Neuronal stem cell (in vitro differentiated cells): ENCODE results near the gene LRMDA.
A peak's percentile ranks its signal among the peaks of the same experiment; 100 is the strongest.

ENCODE experiments used
- DNase-seq: peaks from one replicate; pipeline ENCODE4 v3.0.0-alpha.2; 2013; ENCODE audit warnings: low spot score
- H2AFZ ChIP-seq: one replicate; pipeline ENCODE4 v1.6.1; 2013; ENCODE audit warnings: mild to moderate bottlenecking, low read length, inconsistent platforms
- H2AK5ac ChIP-seq: 2 replicates; pipeline ENCODE4 v1.6.1; 2013; ENCODE audit warnings: low read depth, mild to moderate bottlenecking, inconsistent platforms, low read length, moderate library complexity, mixed read lengths
- H2BK120ac ChIP-seq: 2 replicates; pipeline ENCODE4 v1.6.1; 2013; ENCODE audit warnings: low read depth, mild to moderate bottlenecking, inconsistent platforms, low read length, moderate library complexity, mixed read lengths
- H2BK12ac ChIP-seq: one replicate; pipeline ENCODE4 v1.6.1; 2013; ENCODE audit warnings: low read length, inconsistent platforms
- H2BK15ac ChIP-seq: 2 replicates; pipeline ENCODE4 v1.6.1; 2013; ENCODE audit warnings: mild to moderate bottlenecking, low read length, inconsistent platforms, mixed read lengths
- H2BK5ac ChIP-seq: one replicate; pipeline ENCODE4 v1.6.1; 2013; ENCODE audit warnings: inconsistent platforms, mild to moderate bottlenecking, low read length, moderate library complexity
- H3K14ac ChIP-seq: one replicate; pipeline ENCODE4 v1.6.1; 2013; ENCODE audit warnings: low read length, inconsistent platforms
- H3K18ac ChIP-seq: 2 replicates; pipeline ENCODE4 v1.6.1; 2013; ENCODE audit warnings: low read length, inconsistent platforms
- H3K23ac ChIP-seq: 2 replicates; pipeline ENCODE4 v1.6.1; 2013; ENCODE audit warnings: low read depth, mild to moderate bottlenecking, mixed read lengths, low read length, inconsistent platforms; ENCODE audit not compliant: poor library complexity
- H3K27ac ChIP-seq: replicated peaks from 3 replicates; pipeline ENCODE4 v1.5.1; 2013; ENCODE audit warnings: low read length, inconsistent platforms
- H3K27me3 ChIP-seq, 3 experiments: 2 replicates each; pipeline ENCODE4 v1.6.1; 2013; ENCODE audit warnings: low read length in 3 of 3, mild to moderate bottlenecking in 2 of 3, inconsistent platforms in 1 of 3, low read depth in 1 of 3, mixed read lengths in 1 of 3, moderate library complexity in 1 of 3; ENCODE audit not compliant: control insufficient read depth in 3 of 3, insufficient read depth in 3 of 3
- H3K36me3 ChIP-seq, 2 donors: replicated peaks in 1 of 2; 2 replicates each; pipeline ENCODE4 v1.6.1; 2013; ENCODE audit warnings: low read length in 2 of 2; ENCODE audit not compliant: control insufficient read depth in 2 of 2, insufficient read depth in 2 of 2
- H3K4ac ChIP-seq: 2 replicates; pipeline ENCODE4 v1.6.1; 2013; ENCODE audit warnings: inconsistent platforms, mild to moderate bottlenecking, low read length, moderate library complexity
- H3K4me1 ChIP-seq, 2 donors: 1 replicate in 1 of 2; 2 replicates in 1 of 2; pipeline ENCODE4 v1.6.1; 2013; ENCODE audit warnings: low read length in 2 of 2, low read depth in 1 of 2; ENCODE audit not compliant: control insufficient read depth in 2 of 2, insufficient read depth in 1 of 2
- H3K4me2 ChIP-seq: one replicate; pipeline ENCODE4 v1.6.1; 2013; ENCODE audit warnings: mild to moderate bottlenecking, low read length, inconsistent platforms; ENCODE audit not compliant: insufficient read depth, poor library complexity, severe bottlenecking
- H3K4me3 ChIP-seq, 2 donors: 2 replicates each; pipeline ENCODE4 v1.5.1; 2013; ENCODE audit warnings: low read length in 2 of 2, mild to moderate bottlenecking in 2 of 2, inconsistent platforms in 1 of 2, moderate library complexity in 1 of 2
- H3K79me1 ChIP-seq: one replicate; pipeline ENCODE4 v1.6.1; 2013; ENCODE audit warnings: low read depth, mild to moderate bottlenecking, inconsistent platforms, low read length, moderate library complexity
- H3K9ac ChIP-seq: one replicate; pipeline ENCODE4 v1.6.1; 2013; ENCODE audit warnings: mild to moderate bottlenecking, low read depth, low read length, inconsistent platforms; ENCODE audit not compliant: poor library complexity
- H3K9me3 ChIP-seq, 2 donors: replicated peaks in 1 of 2; 2 replicates each; pipeline versions ENCODE3 to v1.6.1; 2013; ENCODE audit warnings: low read length in 2 of 2, mild to moderate bottlenecking in 2 of 2, inconsistent platforms in 1 of 2, low read depth in 1 of 2, mixed read lengths in 1 of 2, moderate library complexity in 1 of 2; ENCODE audit not compliant: control insufficient read depth in 2 of 2, insufficient read depth in 1 of 2
- H4K8ac ChIP-seq: one replicate; pipeline ENCODE4 v1.6.1; 2013; ENCODE audit warnings: low read depth, mild to moderate bottlenecking, inconsistent platforms, low read length, moderate library complexity
- H4K91ac ChIP-seq: one replicate; pipeline ENCODE4 v1.6.1; 2013; ENCODE audit warnings: low read length, low read depth, mild to moderate bottlenecking, inconsistent platforms; ENCODE audit not compliant: poor library complexity
- WGBS, 2 donors: extraction: QIAGEN DNeasy Blood & Tissue Kit; methylation state at CpG; one replicate each; pipeline ENCODE4 v1.1.7; 2013; ENCODE audit warnings: missing lambda C conversion rate in 2 of 2, mixed read lengths in 1 of 2; ENCODE audit not compliant: insufficient read length in 2 of 2, insufficient replicate concordance in 1 of 2; ENCODE audit errors: extremely low coverage in 2 of 2; 5-methylcytosine and 5-hydroxymethylcytosine counted together

The LRMDA gene

DNA sequence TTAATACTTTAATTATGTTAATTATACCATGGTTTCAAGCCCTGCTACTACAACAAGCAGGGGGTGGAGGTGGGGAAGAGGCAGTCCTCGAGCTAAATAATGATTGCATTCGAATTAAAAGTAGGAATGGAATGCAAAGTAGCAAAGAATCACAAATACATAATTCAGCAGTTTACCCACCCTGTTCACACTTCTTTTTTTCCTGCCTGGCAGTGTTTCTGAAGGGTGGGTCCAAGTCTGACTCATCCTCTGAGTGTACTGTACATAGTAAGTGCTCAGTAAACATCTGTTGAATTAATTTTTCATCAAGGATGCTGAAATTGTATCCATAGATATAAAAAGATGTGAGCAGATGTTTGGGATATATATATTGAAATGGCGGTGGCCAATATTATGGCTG, 778.8 kb downstream of the LRMDA start:
- no peak overlapping the region for H2BK120ac ChIP-seq
- no CpG with 5 or more reads among the region's 3 CpGs for WGBS, 2 donors
- no peaks in the 10 kb centered on the region for H3K79me1 ChIP-seq
- no peak overlapping the region for H4K8ac ChIP-seq
- no peak overlapping the region for H3K14ac ChIP-seq
- H3K4ac ChIP-seq: no peak overlapping the region
- no peaks in the 10 kb centered on the region for H3K27me3 ChIP-seq
- H2AFZ ChIP-seq: no peak overlapping the region
- no peak overlapping the region for H2BK12ac ChIP-seq
- no peak overlapping the region for H3K18ac ChIP-seq
- no peaks in the 10 kb centered on the region for H3K9me3 ChIP-seq
- H3K27ac ChIP-seq: no peak overlapping the region
- H2BK5ac ChIP-seq: no peak overlapping the region
- no peak overlapping the region for H2BK15ac ChIP-seq
- H3K9ac ChIP-seq: no peak overlapping the region
- no peaks in the 10 kb centered on the region for H3K36me3 ChIP-seq
- H4K91ac ChIP-seq: no peak overlapping the region
- no peak overlapping the region for H2AK5ac ChIP-seq
- no peak for DNase-seq
- H3K4me3 ChIP-seq: no peak overlapping the region
- no peak overlapping the region for H3K4me2 ChIP-seq
- H3K23ac ChIP-seq: no peak overlapping the region
- peaks cover 0 to 2% of the 10 kb centered on the region in 2 donors for H3K4me1 ChIP-seq

DNA sequence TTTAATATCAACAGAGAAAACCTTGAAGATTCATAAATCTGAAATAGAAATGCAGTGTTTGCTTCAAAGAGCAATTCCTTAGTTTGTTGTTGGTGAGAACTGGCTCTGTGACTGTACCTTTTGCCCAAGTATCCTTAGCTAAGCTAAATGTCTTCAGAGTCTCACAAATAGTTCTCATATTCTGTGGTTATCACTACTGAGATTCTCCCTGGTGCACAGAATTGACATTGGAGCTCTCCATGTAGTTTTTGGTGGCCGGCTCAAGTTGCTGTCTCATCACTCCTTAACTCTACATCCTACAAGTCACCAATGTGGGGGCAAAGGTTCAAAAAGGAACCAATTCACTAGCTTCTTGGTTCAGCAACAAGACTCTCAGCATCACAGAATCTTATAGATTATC, 780.3 kb downstream of the LRMDA start:
- Histone ChIP-seq H3K18ac (no peak overlapping the region), H2AFZ (no peak overlapping the region), H3K9ac (no peak overlapping the region), H3K4me1 (peaks cover 0 to 2% of the 10 kb centered on the region in 2 donors), H3K4me3 (no peak overlapping the region), H3K9me3 (no peaks in the 10 kb centered on the region), H2BK15ac (no peak overlapping the region), H3K23ac (no peak overlapping the region), H2AK5ac (no peak overlapping the region), H4K91ac (no peak overlapping the region), H3K79me1 (no peaks in the 10 kb centered on the region), H3K27me3 (no peaks in the 10 kb centered on the region), H3K36me3 (no peaks in the 10 kb centered on the region), H3K14ac (no peak overlapping the region), H2BK5ac (no peak overlapping the region), H3K4ac (no peak overlapping the region), H2BK12ac (no peak overlapping the region), H3K27ac (no peak overlapping the region), H3K4me2 (no peak overlapping the region), H2BK120ac (no peak overlapping the region), H4K8ac (no peak overlapping the region)
- DNase-seq: no peak
- no CpG with 5 or more reads among the region's 1 CpG for WGBS, 2 donors

- Histone ChIP-seq H3K18ac (no peak overlapping the region), H3K9ac (no peak overlapping the region), H3K27me3 (no peaks in the 10 kb centered on the region), H2BK120ac (no peak overlapping the region), H3K4me3 (no peak overlapping the region), H3K4me2 (no peak overlapping the region), H3K9me3 (no peaks in the 10 kb centered on the region), H2AFZ (no peak overlapping the region), H2AK5ac (no peak overlapping the region), H3K14ac (no peak overlapping the region), H3K79me1 (no peaks in the 10 kb centered on the region), H3K36me3 (no peaks in the 10 kb centered on the region), H3K4me1 (peaks cover 0 to 3% of the 10 kb centered on the region in 2 donors), H3K27ac (no peak overlapping the region), H2BK5ac (no peak overlapping the region), H2BK12ac (no peak overlapping the region), H4K91ac (no peak overlapping the region), H3K4ac (no peak overlapping the region), H4K8ac (no peak overlapping the region), H2BK15ac (no peak overlapping the region), H3K23ac (no peak overlapping the region)
- no CpG with 5 or more reads among the region's 2 CpGs for WGBS, 2 donors
- no peak for DNase-seq
Observed at GRCh38 chr10:76213876-76214275, 782.5 kb downstream of the LRMDA start.

DNA sequence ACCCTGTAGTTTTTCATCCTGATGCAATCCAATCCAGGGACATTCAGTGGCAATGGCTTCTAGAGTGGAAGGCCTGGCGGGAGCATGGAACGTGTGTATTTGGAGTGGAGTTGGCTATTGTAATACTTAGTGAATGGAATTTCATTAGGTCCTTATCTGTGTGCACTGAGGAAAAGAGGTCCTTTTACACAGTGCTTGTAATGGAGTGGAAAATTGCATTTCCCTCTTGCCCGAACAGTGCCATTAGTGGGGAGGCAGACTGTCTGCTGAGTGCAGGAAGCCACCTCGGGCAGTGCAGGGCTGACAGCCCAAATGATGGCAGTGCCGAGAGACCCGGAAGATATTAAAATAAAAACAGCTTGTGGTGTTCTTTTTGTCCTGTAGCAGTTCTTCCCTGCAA, 786.6 kb downstream of the LRMDA start:
- Histone ChIP-seq H3K9me3 (no peaks in the 10 kb centered on the region), H2AFZ (no peak overlapping the region), H3K27ac (no peak overlapping the region), H2BK5ac (no peak overlapping the region), H3K4me3 (no peak overlapping the region), H3K79me1 (no peaks in the 10 kb centered on the region), H2BK120ac (no peak overlapping the region), H3K27me3 (no peaks in the 10 kb centered on the region), H3K4me2 (no peak overlapping the region), H2AK5ac (no peak overlapping the region), H3K23ac (no peak overlapping the region), H3K4me1 (peaks cover 0 to 2% of the 10 kb centered on the region in 2 donors), H3K18ac (peak overlapping the region; percentile 33), H4K91ac (no peak overlapping the region), H3K14ac (no peak overlapping the region), H3K36me3 (no peaks in the 10 kb centered on the region), H2BK15ac (no peak overlapping the region), H3K9ac (no peak overlapping the region), H4K8ac (no peak overlapping the region), H2BK12ac (no peak overlapping the region), H3K4ac (no peak overlapping the region)
- no CpG with 5 or more reads among the region's 6 CpGs for WGBS, 2 donors
- no peak for DNase-seq
